Testis (tissue), 3 donors: ENCODE results near the gene COL5A1. TPM values are rescaled to one million over a fixed set of nuclear protein-coding genes. Genes with fewer than 3 reads are reported as not detected.

Source experiments
- DNase-seq: peaks from one replicate; pipeline ENCODE4 v3.0.0-alpha.2; 2019
- H3K27ac ChIP-seq, 2 donors: fragments of 200-600 bp; sonication (generic); one replicate each; pipeline ENCODE4 v1.5.1; 2019
- H3K27me3 ChIP-seq: fragments of 200-600 bp; sonication (generic); one replicate; pipeline ENCODE4 v1.5.1; 2019
- H3K36me3 ChIP-seq: fragments of 200-600 bp; sonication (generic); one replicate; pipeline ENCODE4 v1.5.1; 2017; ENCODE audit warnings: low read depth; ENCODE audit errors: missing control alignments
- H3K4me1 ChIP-seq: fragments of 200-600 bp; sonication (generic); one replicate; pipeline ENCODE4 v1.5.1; 2019
- H3K4me3 ChIP-seq, 2 donors: fragments of 200-600 bp; sonication (generic); one replicate each; pipeline ENCODE4 v1.5.1; 2017 to 2019
- H3K9me3 ChIP-seq: fragments of 200-600 bp; sonication (generic); one replicate; pipeline ENCODE4 v1.5.1; 2017
- POLR2A ChIP-seq: fragments of 450-650 bp; IDR thresholded peaks from one replicate; pipeline ENCODE4 v1.6.1; 2017; ENCODE audit warnings: antibody characterized with exemption, mild to moderate bottlenecking, moderate library complexity
- WGBS, 2 donors: methylation state at CpG; one replicate each; pipeline ENCODE4 v1.1.5; 2018; 5-methylcytosine and 5-hydroxymethylcytosine counted together
- intact Hi-C: fragments of 100-400 bp; cut with DNase I; formaldehyde crosslinking; loops from one replicate; pipeline ENCODE4 v1.15.1; 2023; ENCODE audit warnings: low total_unique reads
- polyA plus RNA-seq: library from polyadenylated mRNA; stranded (reverse); fragments of 350-450 nt; fragmentation: Illumina TruSeq; extraction: RNeasy Lipid Tissue Mini Kit (QIAGEN cat#74804); gene quantifications from one replicate; pipeline ENCODE4 v1.2.3, GENCODE V29; 2014; ENCODE audit warnings: low read depth, low replicate concordance; ENCODE audit not compliant: insufficient read depth
- total RNA-seq, 2 donors: library from RNA; depleted of rRNA; stranded (reverse); fragments of >200 nt; gene quantifications; one replicate each; pipeline ENCODE4 v1.2.3, GENCODE V29; 2016
- TF ChIP-seq, protein P1 (sequence below), 3 experiments: fragments of 450-650 bp in 2 of 3; fragments of 200-600 bp in 1 of 3; sonication (generic) in 1 of 3; IDR thresholded peaks; one replicate each; pipeline ENCODE4 v1.5.1; 2016 to 2019; ENCODE audit warnings: antibody characterized with exemption in 3 of 3, mild to moderate bottlenecking in 2 of 3, moderate library complexity in 1 of 3

COL5A1 gene
- total and polyA plus RNA-seq, 3 donors from 2014 or later: 18.5 to 34.3 (median 20.8) TPM

DNA sequence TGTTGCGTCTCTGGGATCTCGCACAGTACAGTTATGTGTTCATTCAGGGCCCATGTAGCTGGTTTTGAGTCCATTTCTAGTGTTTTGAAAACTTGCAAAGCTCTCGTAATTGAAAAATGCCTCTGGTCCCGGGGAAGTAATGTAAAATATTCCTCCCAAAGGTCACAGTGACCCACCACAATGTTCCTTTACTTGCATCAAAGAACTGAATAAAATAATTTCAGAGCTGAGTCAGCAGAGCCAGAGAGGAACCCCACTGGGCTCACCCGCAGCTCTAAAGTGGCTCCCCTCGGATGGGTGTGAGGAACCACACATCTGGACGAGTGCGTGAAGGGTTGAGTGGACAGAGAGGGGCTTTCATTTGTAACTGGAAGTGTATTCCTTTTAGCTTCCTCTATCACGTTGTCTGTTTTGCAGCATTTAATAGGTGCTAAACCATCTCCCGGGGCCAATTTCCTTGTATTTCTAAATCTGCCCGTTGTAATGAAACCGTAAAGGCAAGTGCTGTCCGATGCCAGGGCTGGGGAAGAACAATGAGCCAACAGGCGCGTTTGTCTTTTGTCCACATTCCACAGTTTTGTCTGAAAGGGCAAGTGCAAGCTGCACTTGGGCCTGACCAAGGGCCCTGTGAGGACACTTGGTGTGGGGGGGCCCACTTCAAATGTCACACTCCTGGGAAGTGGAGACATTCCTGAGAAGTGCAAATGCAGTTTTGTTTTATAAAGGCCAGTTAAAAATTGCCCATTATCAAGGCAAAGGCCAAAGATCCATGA lies 29.9 kb downstream of the COL5A1 start:
- TF ChIP-seq, protein P1, sequence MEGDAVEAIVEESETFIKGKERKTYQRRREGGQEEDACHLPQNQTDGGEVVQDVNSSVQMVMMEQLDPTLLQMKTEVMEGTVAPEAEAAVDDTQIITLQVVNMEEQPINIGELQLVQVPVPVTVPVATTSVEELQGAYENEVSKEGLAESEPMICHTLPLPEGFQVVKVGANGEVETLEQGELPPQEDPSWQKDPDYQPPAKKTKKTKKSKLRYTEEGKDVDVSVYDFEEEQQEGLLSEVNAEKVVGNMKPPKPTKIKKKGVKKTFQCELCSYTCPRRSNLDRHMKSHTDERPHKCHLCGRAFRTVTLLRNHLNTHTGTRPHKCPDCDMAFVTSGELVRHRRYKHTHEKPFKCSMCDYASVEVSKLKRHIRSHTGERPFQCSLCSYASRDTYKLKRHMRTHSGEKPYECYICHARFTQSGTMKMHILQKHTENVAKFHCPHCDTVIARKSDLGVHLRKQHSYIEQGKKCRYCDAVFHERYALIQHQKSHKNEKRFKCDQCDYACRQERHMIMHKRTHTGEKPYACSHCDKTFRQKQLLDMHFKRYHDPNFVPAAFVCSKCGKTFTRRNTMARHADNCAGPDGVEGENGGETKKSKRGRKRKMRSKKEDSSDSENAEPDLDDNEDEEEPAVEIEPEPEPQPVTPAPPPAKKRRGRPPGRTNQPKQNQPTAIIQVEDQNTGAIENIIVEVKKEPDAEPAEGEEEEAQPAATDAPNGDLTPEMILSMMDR (IDR thresholded peaks at IDR 0.05): no peak
- TF ChIP-seq POLR2A: no peak
- Histone ChIP-seq H3K9me3 (no peaks in the 10 kb centered on the region), H3K27me3 (no peaks in the 10 kb centered on the region), H3K4me1 (peaks cover 13% of the 10 kb centered on the region), H3K4me3 (no peak overlapping the region), H3K36me3 (no peaks in the 10 kb centered on the region), H3K27ac (no peak overlapping the region)
- 61 to 66% methylated on average over 15 of the region's 15 CpGs for WGBS, 2 donors
- DNase-seq: no peak
- intact Hi-C loops: no loop called here

DNA sequence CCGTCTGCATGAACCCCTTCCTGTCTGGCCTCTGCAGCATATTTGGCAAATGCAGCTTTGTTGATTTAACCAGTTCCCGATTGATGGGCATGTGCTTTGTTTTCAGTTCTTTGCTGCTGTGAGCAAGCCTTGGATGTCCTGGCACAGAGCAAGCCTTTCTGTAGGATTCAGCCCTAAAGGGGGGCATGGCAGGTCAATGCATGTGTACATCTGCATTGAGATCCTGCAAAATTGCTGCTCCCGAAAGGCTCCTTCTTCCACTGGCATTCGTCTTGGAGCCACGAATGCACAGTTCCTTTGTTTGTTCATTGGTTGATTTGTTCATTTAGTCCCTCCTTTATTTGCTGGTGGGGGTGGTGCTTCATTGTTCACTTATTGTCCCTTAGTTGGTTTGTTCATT lies 34.8 kb downstream of the COL5A1 start:
- H3K4me3 ChIP-seq: no peak overlapping the region
- no peak overlapping the region for H3K27ac ChIP-seq
- no peaks in the 10 kb centered on the region for H3K36me3 ChIP-seq
- WGBS, 2 donors: 83 to 86% methylated on average over 5 of the region's 5 CpGs
- no peaks in the 10 kb centered on the region for H3K9me3 ChIP-seq
- no peaks in the 10 kb centered on the region for H3K27me3 ChIP-seq
- TF ChIP-seq POLR2A: no peak
- TF ChIP-seq, protein P1 (IDR thresholded peaks at IDR 0.05): no peak
- peaks cover 10% of the 10 kb centered on the region for H3K4me1 ChIP-seq
- DNase-seq: no peak
- intact Hi-C loops: no loop called here

DNA sequence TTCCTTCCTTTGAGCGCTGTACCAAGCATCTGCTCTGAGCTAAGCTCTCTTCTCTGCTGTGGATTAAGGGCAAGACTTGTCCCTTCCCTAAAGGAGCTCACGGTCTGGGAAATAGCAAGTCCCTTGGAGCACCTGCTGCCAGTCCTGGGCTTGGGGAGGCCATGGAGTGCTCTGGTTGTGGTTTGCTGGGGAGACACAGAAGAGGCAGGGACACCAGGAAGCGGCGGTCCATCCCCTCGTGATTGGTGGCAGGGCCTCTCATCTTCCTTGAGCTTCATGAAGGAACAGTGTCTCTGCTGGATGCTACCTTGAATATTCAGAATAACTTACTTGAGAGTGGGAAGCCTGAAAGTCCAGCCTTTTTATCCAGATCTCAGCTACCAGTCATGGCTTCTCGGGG lies 35.3 kb downstream of the COL5A1 start:
- 93 to 96% methylated on average over 5 to 6 of the region's 6 CpGs for WGBS, 2 donors
- Histone ChIP-seq H3K36me3 (no peaks in the 10 kb centered on the region), H3K9me3 (no peaks in the 10 kb centered on the region), H3K4me3 (no peak overlapping the region), H3K27ac (no peak overlapping the region), H3K4me1 (peaks cover 11% of the 10 kb centered on the region), H3K27me3 (no peaks in the 10 kb centered on the region)
- no peak for DNase-seq
- intact Hi-C loops: no loop called here
- TF ChIP-seq POLR2A: no peak
- TF ChIP-seq, protein P1 (IDR thresholded peaks at IDR 0.05): no peak

DNA sequence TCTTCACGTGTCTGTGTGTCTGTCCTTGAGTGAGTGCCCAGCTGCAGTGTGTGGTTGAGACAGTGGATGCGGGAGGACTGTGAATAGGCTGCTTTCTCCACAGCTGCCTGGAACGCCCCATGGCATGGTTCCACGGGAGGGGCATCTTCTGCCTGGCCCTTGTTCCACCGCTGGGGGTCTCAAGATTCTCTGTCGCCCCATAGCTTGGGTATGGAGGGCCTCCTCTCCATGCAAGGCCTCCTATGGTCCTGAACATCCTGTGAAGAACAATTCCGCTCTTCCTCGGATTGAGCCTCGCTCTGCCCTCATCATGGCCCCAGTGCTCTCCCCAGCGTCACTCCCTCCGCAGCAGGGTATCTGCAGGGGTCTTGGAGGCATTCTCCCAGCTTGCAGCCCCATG lies 36.1 kb downstream of the COL5A1 start:
- H3K27me3 ChIP-seq: no peaks in the 10 kb centered on the region
- 81 to 87% methylated on average over 11 of the region's 11 CpGs for WGBS, 2 donors
- peaks cover 11% of the 10 kb centered on the region for H3K4me1 ChIP-seq
- H3K9me3 ChIP-seq: no peaks in the 10 kb centered on the region
- H3K36me3 ChIP-seq: no peaks in the 10 kb centered on the region
- intact Hi-C loops: no loop called here
- DNase-seq: no peak
- TF ChIP-seq POLR2A: no peak
- TF ChIP-seq, protein P1 (IDR thresholded peaks at IDR 0.05): no peak
- no peak overlapping the region for H3K27ac ChIP-seq
- H3K4me3 ChIP-seq: no peak overlapping the region

DNA sequence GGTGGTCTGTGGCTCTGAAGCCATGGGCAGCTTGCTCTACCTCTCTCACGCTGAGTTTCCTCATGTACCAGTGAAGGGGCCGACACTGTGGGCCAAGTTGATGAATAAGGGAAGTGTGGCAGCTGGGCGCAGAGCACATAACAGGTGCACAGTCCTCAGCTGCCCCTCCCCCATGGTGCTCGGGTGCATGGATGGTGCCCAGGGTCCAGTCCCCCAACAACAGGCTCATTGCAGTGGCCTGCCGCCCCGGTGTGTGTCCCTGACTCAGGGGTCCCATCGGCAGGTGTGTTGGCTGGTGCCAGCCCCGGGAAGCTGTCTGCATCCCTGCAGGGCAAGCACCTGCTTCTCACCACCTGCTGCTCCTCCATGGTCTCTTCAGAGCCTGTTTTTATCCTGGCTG lies 36.6 kb downstream of the COL5A1 start:
- WGBS, 2 donors: 78% methylated on average over 6 to 8 of the region's 8 CpGs

More for the DNA sequence above, 36.6 kb downstream of the COL5A1 start:
- no peak for TF ChIP-seq POLR2A
- TF ChIP-seq, protein P1 (IDR thresholded peaks at IDR 0.05): no peak
- Histone ChIP-seq H3K27ac (no peak overlapping the region), H3K36me3 (no peaks in the 10 kb centered on the region), H3K4me3 (no peak overlapping the region), H3K27me3 (no peaks in the 10 kb centered on the region), H3K4me1 (peaks cover 11% of the 10 kb centered on the region), H3K9me3 (no peaks in the 10 kb centered on the region)
- no peak for DNase-seq
- intact Hi-C loops: no loop called here
